ENCODE results near the gene VMO1. TPM values are rescaled to one million over a fixed set of nuclear protein-coding genes. Genes with fewer than 3 reads are reported as not detected.

VMO1 gene
- total RNA-seq, 1 donor from 2014 or later = 0.62 TPM

DNA sequence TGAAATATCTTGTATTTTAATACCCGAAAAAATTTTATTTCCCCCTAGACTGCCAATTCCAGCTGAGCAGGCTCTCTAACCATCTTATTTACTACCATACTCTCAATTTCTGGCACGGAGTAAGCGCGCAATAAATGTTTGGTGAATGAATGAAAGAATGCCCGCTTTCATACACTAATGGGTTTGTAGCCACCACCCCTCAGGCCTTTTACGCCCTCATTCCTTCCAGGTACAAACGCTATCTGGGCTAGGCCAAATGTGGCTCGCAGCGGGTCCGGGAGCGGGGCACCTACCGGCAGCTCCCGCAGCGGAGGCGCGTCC, 20.3 kb upstream of the VMO1 start:
- peak; percentile 45 for DNase-seq
- ATAC-seq (ENCODE audit: poor library complexity) = no peak
- intact Hi-C loops (cut with DNase I) = no loop called here

DNA sequence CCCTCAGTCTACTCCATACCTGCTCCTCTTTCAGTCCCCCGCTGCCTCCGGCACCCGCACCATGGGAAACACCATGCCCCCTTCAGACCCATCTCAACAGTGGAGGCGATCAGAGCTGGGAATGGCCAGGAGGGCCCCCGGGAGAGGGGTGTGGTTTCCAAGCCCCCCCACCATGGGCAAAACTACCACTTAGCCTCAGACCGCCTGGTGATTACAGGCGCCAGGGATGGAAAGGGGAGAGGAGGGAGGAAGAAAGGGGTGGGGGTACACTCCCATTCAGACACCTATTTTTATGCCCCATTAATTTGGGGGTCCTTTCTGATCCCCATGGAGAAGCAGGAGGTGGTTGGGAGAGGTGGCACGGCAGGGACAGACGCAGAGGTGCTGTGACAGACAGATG, 16.1 kb upstream of the VMO1 start, which contains the start of gene C17orf114:
TSS of gene C17orf114 (minus strand) at position 101 of the 400 bp plus-strand sequence.
- intact Hi-C loops (cut with DNase I) = no loop called here
- no peak for ATAC-seq (ENCODE audit: poor library complexity)
- DNase-seq = no peak

DNA sequence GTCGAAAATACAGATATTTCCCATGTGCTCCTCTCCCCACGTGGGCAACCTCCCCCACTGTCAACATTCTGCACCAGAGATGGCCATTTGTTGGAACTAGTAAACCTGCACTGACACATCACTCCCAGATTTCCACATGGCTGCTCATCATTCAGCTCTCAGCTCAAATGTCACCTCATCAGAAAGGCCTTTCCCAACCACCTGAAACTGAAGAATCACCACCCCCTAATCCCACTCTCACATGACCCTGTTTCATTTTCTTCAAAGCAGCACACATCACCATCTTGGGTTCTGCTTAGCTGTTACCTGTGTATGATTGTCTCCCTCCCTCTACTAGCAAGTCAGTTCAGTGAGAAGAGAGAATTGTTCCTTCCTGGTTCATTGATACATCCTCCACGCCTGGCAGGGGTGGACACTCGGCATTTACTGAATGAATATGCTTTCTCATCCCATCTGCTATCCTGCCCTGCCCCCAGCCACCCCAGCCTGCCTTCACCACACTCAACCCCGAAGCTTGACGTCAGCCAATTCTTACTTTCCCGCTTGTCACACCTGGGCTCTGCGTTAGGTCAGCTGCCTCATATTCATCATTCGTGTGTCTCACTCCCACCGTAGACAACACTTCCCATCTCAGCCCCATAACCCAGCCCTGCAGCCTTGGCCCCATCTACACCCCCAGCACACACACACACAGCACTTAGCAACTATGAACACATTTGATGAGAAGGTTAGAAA, 14.5 kb upstream of the VMO1 start:
- DNase-seq (no peak), ATAC-seq (ENCODE audit: poor library complexity) (no peak)
- intact Hi-C loops (cut with DNase I) = no loop called here

DNA sequence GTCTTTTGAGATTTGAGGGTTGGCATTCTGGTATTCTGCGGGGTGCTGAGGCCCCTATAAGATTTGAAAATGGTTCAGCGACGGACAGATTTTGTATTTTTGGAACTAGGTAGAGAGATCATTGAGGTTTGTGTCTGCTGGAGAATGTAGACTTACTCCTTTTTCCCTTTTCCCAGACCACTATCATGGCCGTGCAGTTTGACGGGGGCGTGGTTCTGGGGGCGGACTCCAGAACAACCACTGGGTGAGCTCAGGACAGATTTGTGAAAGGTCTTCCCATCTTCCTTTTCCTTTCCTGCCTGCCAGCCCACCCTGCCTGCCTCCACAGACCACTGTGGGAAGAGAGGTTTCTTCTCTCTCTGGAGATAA, 10.4 kb upstream of the VMO1 start:
- DNase-seq (no peak), ATAC-seq (ENCODE audit: poor library complexity) (peak; percentile 21)
- intact Hi-C loops (cut with DNase I) = loop anchor here (5.0 kb wide), 1 partner anchor 41 kb away; no protein-coding TSS in a partner anchor

DNA sequence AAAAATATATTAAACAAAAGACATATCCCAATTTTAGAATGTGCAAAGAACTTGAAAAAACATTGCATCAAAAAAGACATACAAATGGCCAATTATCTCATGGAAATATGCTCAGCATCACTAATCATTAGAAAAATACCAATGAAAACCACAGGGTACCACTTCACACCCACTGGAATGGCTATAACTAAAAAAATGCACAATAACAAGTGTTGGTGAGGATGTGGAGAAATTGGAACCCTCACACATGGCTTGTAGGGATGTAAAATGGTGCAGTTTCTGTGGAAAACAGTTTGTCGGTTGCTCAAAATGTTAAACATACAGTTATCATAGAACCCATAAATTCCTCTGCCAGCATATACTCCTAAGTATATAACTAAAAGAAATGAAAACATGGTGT, 9.0 kb upstream of the VMO1 start:
- no peak for DNase-seq

DNA sequence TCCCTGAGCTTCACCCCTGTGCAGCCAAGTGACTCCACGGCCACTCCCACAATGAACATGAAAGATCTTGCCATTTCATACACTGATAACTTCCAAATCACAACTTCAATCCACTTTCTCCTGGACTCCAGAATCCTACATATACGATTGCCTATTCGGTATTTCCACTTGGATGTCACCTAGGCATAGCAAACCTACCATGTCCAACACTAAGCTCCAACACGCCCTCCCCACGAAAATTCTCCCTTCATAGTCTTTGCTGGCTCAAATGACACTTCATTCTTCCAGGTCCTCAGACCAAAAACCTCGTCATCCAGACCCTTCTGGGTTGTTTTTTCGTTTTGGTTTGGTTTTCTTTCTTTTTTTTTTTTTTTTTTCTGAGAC, 4.5 kb upstream of the VMO1 start:
- intact Hi-C loops (cut with DNase I) = no loop called here
- no peak for DNase-seq
- ATAC-seq (ENCODE audit: poor library complexity) = no peak

More for the DNA sequence above, 9.0 kb upstream of the VMO1 start:
- no peak for ATAC-seq (ENCODE audit: poor library complexity)
- intact Hi-C loops (cut with DNase I) = loop anchor here (5.0 kb wide), 1 partner anchor 42 kb away; no protein-coding TSS in a partner anchor

DNA sequence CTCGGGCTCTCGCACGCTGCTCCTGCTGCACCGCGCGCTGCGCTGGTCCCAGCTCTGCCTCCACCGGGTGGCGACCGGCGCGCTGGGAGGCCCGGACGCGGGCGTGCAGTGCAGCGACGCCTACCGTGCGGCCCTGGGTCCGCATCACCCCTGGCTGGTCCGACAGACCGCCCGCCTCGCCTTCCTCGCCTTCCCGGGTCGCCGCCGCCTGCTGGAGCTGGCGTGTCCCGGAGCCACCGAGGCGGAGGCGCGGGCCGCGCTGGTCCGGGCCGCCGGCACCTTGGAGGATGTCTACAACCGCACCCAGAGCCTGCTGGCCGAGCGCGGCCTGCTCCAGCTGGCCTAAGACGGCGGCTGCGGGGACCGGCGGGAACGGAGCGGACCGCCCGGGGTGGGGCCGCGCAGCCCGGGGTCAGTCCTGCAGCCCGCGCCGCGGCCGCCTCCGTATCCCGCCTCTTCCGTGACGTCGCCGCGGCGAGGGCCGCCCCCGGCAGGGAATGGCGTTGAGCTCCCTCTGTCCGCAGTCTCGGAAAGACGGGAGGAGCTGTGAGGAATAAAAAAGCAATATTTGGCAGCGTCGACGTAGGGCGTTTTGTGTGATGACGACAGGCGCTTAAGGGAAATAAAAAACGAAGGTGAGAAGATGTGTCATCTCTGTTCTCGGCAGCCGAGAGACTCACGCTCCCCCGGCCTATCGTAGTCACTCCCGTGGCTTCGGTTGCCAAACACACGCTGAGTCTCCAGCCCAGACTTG, 4.0 kb upstream of the VMO1 start:
- intact Hi-C loops (cut with DNase I) = loop anchor here (10.0 kb wide), 1 partner anchor 55 kb away; the partner anchor contains the start of genes CXCL16, MED11 and ZMYND15
- peak; percentile 97 for ATAC-seq (ENCODE audit: poor library complexity)
- DNase-seq = peak; percentile 91

DNA sequence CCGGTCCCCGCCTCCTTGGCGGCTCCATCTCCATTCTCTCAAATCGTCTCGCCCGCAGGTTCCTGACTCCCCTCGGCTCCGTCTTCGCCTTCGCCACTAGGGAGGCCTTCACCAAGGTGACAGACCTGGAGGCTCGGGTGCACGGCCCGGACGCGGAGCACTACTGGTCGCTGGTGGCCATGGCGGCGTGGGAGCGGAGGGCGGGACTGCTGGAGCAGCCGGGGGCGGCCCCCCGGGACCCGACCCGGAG, 3.5 kb upstream of the VMO1 start:
- intact Hi-C loops (cut with DNase I) = loop anchor here (10.0 kb wide), 1 partner anchor 55 kb away; the partner anchor contains the start of genes CXCL16, MED11 and ZMYND15
- ATAC-seq (ENCODE audit: poor library complexity) (no peak), DNase-seq (no peak)

DNA sequence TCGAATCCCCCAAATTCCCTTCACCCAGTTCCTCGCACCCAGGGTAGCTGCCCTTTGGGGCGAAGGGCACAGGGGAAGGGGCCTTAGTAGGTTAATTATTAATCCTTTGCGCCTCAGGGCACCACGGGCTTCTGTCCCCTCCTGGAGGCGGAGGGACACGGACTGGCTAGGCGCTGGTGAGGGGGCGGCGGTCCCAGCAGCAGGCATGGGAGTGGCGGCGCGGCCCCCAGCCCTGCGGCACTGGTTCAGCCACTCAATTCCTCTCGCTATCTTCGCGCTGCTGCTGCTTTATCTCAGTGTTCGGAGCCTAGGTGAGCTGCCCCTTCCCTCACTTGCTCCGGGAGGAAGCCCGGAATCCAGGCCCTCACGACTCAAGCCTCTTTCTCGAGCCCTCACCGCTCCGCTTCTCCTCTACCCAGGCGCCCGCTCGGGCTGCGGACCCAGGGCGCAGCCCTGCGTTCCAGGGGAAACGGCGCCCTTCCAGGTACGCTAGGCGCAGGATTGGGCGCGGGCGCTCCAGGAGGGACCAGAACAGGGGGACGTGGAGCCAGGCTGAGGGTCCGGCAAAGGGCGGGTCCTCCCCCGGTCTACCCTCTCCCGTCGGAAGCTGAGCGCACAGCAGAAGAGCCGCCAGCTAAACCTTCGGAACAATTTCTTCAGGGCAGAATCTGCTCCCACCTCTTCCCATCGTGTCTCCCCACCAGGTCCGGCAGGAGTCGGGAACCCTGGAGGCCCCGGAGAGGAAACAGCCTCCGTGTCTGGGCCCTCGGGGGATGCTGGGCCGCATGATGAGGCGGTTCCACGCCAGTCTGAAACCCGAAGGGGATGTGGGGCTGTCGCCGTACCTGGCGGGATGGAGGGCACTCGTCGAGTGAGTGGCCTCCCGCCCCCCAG, 2.9 kb upstream of the VMO1 start, which contains the start of gene GLTPD2:
TSS of gene GLTPD2 (plus strand) at position 158 of the 894 bp plus-strand sequence. CDS start at position 206, 48 bp downstream.
- DNase-seq (no peak), ATAC-seq (ENCODE audit: poor library complexity) (no peak)
- intact Hi-C loops (cut with DNase I) = loop anchor here (10.0 kb wide), 1 partner anchor 54 kb away; the partner anchor contains the start of genes CXCL16, MED11 and ZMYND15

DNA sequence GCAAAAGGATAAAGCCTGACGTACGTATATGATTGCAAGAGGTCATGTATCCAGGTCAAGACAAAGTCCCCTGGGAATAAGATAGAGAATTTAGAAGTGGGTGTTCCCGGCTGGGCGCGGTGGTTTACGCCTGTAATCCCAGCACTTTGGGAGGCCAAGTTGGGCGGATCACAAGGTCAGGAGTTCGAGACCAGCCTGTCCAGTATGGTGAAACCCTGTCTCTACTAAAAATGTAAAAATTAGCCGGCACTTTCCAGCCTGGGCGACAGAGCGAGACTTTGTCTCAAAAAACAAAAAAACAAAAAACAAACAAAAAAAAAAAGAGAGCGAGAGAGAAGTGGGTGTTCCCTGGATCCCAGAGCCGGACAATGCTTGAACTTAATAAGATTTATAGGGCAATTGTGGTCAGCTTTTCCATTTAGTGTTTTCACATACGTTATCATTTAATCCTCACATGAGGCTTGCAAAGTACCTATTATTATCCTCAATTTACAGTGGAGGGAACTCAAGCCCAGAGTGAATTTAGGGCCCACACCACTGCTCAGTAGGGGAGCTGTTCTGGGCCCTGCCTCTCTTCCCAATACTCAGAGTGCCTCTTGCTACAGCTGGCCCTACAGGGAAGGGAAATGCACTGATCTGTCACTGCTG, 2.1 kb upstream of the VMO1 start:
- intact Hi-C loops (cut with DNase I) = loop anchor here (10.0 kb wide), 1 partner anchor 53 kb away; the partner anchor contains the start of genes CXCL16, MED11 and ZMYND15
- DNase-seq (no peak), ATAC-seq (ENCODE audit: poor library complexity) (no peak)

DNA sequence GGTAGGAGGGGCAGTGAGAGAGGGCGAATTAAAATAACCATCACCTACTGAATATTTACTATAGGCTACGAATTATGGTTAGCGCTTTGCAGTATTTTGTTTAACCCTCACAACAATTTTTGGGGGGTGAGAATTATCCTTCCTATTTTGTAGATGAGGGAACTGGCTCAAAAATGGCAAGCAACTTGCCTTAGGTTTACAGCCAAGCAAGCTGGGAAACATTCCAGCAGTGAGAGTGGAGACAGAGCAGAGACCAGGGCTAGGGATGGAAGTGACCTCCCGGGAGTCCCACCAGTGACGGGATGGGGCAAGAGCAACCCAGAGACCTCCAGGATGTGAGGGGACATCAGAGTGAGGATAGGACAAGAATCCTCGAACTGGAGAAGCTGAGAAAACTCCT, 352 bp upstream of the VMO1 start:
- no peak for ATAC-seq (ENCODE audit: poor library complexity)
- no peak for DNase-seq
- intact Hi-C loops (cut with DNase I) = loop anchor here (2.0 to 10.0 kb wide), 2 partner anchors 52 to 102 kb away; partner anchors contain the start of genes CXCL16, MED11 and ZMYND15

DNA sequence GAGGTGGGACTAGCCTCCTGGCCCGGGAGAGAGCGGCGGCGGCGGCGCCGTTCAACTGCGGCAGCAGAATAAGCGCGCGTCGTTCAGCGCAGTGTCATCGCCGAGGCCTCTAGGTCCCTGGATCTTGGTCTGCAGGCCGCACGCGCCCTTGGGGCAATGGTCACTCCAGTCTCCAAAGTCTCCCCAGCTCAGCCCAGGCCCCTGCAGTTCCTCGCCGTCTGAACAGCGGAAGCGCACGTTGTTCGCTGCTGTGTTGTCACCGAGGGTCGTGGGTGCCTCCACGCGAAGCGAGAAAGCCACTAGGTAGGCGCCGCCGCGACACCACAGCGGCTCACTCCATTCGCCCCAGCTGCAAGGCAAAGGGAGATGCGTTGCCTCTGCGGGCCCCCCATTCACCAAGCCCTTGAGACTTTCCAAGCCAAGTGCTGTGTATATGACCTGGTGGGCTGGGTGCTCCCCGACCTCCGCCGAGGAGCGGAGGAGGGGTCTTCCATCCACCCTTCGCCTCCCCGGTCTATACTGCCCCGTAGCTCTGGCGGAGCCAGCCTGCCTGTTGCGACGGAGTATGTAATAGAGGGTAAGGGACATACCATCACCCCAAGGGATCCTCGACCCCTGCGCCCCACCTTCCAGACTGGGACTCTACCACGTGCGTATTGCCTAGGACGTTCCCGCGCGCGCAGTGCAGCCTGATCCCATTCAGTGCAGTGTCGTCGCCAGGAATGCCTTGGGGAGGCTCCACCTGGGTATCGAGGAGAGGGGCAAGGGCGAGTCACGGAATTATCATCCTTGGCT, 656 bp downstream of the VMO1 start:
- no peak for DNase-seq
- intact Hi-C loops (cut with DNase I) = loop anchor here (2.0 to 10.0 kb wide), 2 partner anchors 51 to 103 kb away; partner anchors contain the start of genes CXCL16, MED11 and ZMYND15
- no peak for ATAC-seq (ENCODE audit: poor library complexity)

DNA sequence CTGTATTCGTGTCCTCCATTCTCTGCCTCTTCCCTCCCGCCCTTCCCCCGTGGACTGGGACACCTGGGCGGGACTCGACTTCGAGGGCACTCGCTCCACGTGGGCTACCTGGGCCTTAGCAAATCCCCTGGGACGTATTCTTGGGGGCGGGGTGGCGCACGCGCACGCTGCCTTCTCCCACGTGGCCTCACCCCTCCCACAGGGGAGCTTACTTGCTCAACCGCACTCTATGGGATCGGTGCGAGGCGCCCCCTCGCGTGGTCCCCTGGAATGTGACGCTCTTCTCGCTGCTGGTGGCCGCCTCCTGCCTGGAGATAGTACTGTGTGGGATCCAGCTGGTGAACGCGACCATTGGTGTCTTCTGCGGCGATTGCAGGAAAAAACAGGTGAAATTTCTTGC, 3.5 kb downstream of the VMO1 start:
- ATAC-seq (ENCODE audit: poor library complexity) = no peak
- intact Hi-C loops (cut with DNase I) = loop anchor here (10.0 kb wide), 1 partner anchor 48 kb away; the partner anchor contains the start of genes CXCL16, MED11 and ZMYND15
- DNase-seq = peak; percentile 57

DNA sequence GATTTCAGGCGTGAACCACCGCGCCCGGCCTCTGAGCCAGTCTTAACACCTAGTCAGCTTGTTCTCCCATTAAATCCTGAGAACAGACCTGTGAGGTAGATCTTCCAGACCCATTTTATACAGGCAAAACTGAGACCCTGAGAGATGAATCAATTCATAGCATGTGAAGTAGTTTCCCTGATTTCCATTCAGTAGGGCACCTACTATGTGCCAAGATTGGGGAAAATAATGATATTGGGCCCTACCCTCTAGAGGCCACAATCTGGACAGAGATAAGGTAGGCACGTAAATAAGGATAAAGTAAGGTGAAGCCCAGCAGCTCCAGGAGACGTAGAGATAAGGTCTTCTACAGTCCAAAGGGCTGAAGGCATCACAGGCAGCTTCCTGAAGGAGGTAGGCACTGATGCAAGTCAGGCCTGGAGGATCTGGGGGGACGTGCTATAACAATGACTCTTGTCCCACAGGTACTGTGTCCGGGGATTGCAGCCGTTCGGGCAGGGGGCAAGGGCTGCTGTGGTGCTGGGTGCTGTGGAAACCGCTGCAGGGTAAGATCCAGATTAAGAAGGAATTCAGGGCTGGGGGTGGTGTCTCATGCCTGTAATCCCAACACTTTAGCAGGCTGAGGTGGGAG, 5.7 kb downstream of the VMO1 start:
- ATAC-seq (ENCODE audit: poor library complexity) (no peak), DNase-seq (no peak)
- intact Hi-C loops (cut with DNase I) = loop anchor here (10.0 kb wide), 1 partner anchor 46 kb away; the partner anchor contains the start of genes CXCL16, MED11 and ZMYND15

DNA sequence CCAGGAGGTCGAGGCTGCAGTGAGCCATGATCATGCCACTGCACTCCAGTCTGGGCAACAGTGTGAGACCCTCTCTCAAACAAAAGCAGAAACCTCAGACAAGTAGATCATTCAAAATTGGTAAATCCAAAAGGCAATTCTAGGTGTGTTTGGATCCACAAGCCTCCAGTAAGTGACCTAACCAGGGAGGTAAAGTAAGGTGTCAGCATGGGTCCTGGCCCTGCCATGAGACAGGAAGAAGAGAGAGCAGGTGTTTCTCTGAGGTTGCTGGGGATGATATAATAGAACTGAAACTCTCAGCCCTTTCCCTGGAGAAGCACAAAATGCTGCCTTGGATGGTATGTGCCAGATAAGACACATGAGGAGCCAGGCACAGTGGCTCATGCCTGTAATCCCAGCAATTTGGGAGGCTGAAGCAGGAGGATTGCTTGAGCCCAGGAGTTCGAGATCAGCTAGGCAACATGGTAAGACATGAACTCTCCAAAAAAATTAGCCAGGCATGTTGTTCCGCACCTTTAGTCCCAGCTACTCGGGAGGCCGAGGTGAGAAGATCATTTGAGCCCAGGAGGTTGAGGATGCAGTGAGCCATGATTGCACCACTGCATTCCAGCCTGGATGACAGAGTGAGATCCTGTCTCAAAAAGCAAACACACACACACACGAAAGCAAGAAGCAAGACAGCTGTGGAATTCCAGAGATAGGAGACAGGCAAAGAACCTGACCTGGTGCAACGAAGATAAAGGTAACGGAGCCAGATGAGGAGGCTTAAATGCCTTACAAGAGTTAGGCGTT, 8.0 kb downstream of the VMO1 start:
- DNase-seq (no peak), ATAC-seq (ENCODE audit: poor library complexity) (no peak)
- intact Hi-C loops (cut with DNase I) = no loop called here

DNA sequence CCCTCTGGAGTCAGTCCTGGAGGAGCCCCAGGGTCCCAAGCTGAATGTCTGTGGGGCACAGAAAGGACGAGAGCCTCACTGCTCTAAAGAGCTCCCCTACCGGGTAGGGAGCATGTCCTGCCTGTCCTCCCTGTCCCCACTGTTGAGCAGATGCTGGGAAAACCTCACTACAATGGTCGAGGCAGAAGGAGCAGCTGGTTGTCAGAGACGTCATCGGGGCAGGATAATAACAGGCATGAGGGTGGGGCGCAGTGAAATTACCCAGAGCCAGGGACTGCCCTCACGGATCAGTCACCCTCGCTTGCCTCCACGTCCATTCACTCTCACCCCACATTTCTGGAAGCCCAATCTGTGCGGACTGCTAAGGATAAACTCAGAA, 13.9 kb downstream of the VMO1 start:
- intact Hi-C loops (cut with DNase I) = no loop called here
- ATAC-seq (ENCODE audit: poor library complexity) (no peak), DNase-seq (no peak)
